Hepatocyte (in vitro differentiated cells): ENCODE data around the gene ETV7. TPM values are rescaled to one million over a fixed set of nuclear protein-coding genes. Genes with fewer than 3 reads are reported as not detected.

Experiments used
- DNase-seq: peaks from one replicate; pipeline ENCODE4 v3.0.0-alpha.2; 2016; ENCODE audit warnings: low spot score
- H2AFZ ChIP-seq: fragments of 200-600 bp; sonication (generic); 2 replicates; pipeline ENCODE4 v1.6.0; 2016; ENCODE audit warnings: antibody characterized with exemption, mild to moderate bottlenecking
- H3K27ac ChIP-seq: fragments of 200-600 bp; sonication (generic); 2 replicates; pipeline ENCODE4 v1.5.1; 2016; ENCODE audit warnings: mild to moderate bottlenecking
- H3K27me3 ChIP-seq: fragments of 200-600 bp; sonication (generic); 2 replicates; pipeline ENCODE4 v1.6.1; 2016
- H3K36me3 ChIP-seq: fragments of 200-600 bp; sonication (generic); replicated peaks from 2 replicates; pipeline ENCODE4 v1.5.1; 2016; ENCODE audit warnings: low read depth; ENCODE audit not compliant: insufficient read depth
- H3K4me1 ChIP-seq: fragments of 200-600 bp; sonication (generic); 2 replicates; pipeline ENCODE4 v1.5.1; 2016; ENCODE audit warnings: mild to moderate bottlenecking, moderate library complexity; ENCODE audit not compliant: insufficient read depth
- H3K4me2 ChIP-seq: fragments of 200-600 bp; sonication (generic); 2 replicates; pipeline ENCODE4 v1.6.0; 2016
- H3K4me3 ChIP-seq: fragments of 200-600 bp; sonication (generic); 2 replicates; pipeline ENCODE4 v1.5.1; 2016; ENCODE audit warnings: mild to moderate bottlenecking
- H3K79me2 ChIP-seq: fragments of 200-600 bp; sonication (generic); 2 replicates; pipeline ENCODE4 v1.6.0; 2017; ENCODE audit warnings: mild to moderate bottlenecking
- H3K9me2 ChIP-seq: fragments of 200-600 bp; sonication (generic); replicated peaks from 2 replicates; pipeline ENCODE4 v1.6.0; 2017; ENCODE audit warnings: mild to moderate bottlenecking; ENCODE audit not compliant: insufficient read depth
- H3K9me3 ChIP-seq: fragments of 200-600 bp; sonication (generic); 2 replicates; pipeline ENCODE4 v1.5.1; 2016; ENCODE audit warnings: low read depth, mild to moderate bottlenecking
- H4K20me1 ChIP-seq: fragments of 200-600 bp; sonication (generic); 2 replicates; pipeline ENCODE4 v1.6.0; 2016; ENCODE audit warnings: mild to moderate bottlenecking; ENCODE audit not compliant: insufficient read depth, poor library complexity, severe bottlenecking
- CTCF ChIP-seq: fragments of 200-600 bp; sonication (generic); IDR thresholded peaks from 2 replicates; pipeline ENCODE4 v1.5.1; 2016; ENCODE audit warnings: antibody characterized with exemption, mild to moderate bottlenecking; ENCODE audit not compliant: poor library complexity
- EZH2 ChIP-seq: fragments of 200-600 bp; sonication (generic); IDR thresholded peaks from 2 replicates; pipeline ENCODE4 v1.6.1; 2016; ENCODE audit warnings: antibody characterized with exemption, mild to moderate bottlenecking, borderline replicate concordance
- EZH2phosphoT487 ChIP-seq: fragments of 200-600 bp; sonication (generic); IDR thresholded peaks from one replicate; pipeline ENCODE4 v1.6.1; 2018; ENCODE audit warnings: antibody characterized with exemption, mild to moderate bottlenecking, low read depth, moderate library complexity; ENCODE audit not compliant: unreplicated experiment, severe bottlenecking
- WGBS: methylation state at CpG from one replicate; pipeline ENCODE4 v1.1.6; 2016; ENCODE audit warnings: low lambda C conversion rate; ENCODE audit errors: missing lambda C conversion rate; 5-methylcytosine and 5-hydroxymethylcytosine counted together
- polyA plus RNA-seq: library from polyadenylated mRNA; unstranded; fragments of >200 nt; fragmentation: Nextera tagmentation; extraction: Ambion mirVana; gene quantifications from 2 replicates; pipeline ENCODE4 v1.2.1, GENCODE V29; 2016
- total RNA-seq: library from RNA; depleted of rRNA; stranded (reverse); fragments of >200 nt; gene quantifications from 2 replicates; pipeline ENCODE4 v1.2.3, GENCODE V29; 2014

Gene ETV7
- total and polyA plus RNA-seq, 2 experiments from 2014 or later: 1.2 TPM

- TF ChIP-seq CTCF (no peak), EZH2phosphoT487 (no peak), EZH2 (no peak)
- no peak overlapping the region for H3K4me3 ChIP-seq
- H3K9me3 ChIP-seq: no peaks in the 10 kb centered on the region
- H3K27ac ChIP-seq: no peak overlapping the region
- no peaks in the 10 kb centered on the region for H3K79me2 ChIP-seq
- no peaks in the 10 kb centered on the region for H3K27me3 ChIP-seq
- H3K4me2 ChIP-seq: no peak overlapping the region
- peaks cover 13% of the 10 kb centered on the region for H3K4me1 ChIP-seq
- H3K9me2 ChIP-seq: no peaks in the 10 kb centered on the region
- no peaks in the 10 kb centered on the region for H4K20me1 ChIP-seq
- no peak overlapping the region for H2AFZ ChIP-seq
- H3K36me3 ChIP-seq: no peaks in the 10 kb centered on the region
- 71% methylated on average over 6 of the region's 6 CpGs for WGBS
- DNase-seq: no peak
Measured at GRCh38 chr6:36324191-36324590, 63.3 kb downstream of the ETV7 start.

GRCh38 chr6:36323062-36323461 is 64.4 kb downstream of the ETV7 start:
- no peak overlapping the region for H2AFZ ChIP-seq
- no peaks in the 10 kb centered on the region for H3K9me2 ChIP-seq
- TF ChIP-seq EZH2phosphoT487 (no peak), CTCF (no peak), EZH2 (no peak)
- H3K9me3 ChIP-seq: no peaks in the 10 kb centered on the region
- no peak overlapping the region for H3K27ac ChIP-seq
- no peak overlapping the region for H3K4me2 ChIP-seq
- WGBS: 78% methylated on average over 7 of the region's 8 CpGs
- DNase-seq: peak; percentile 45
- peaks cover 13% of the 10 kb centered on the region for H3K4me1 ChIP-seq
- H3K36me3 ChIP-seq: no peaks in the 10 kb centered on the region
- H3K27me3 ChIP-seq: no peaks in the 10 kb centered on the region
- no peaks in the 10 kb centered on the region for H3K79me2 ChIP-seq
- no peaks in the 10 kb centered on the region for H4K20me1 ChIP-seq
- no peak overlapping the region for H3K4me3 ChIP-seq

- H2AFZ ChIP-seq: no peak overlapping the region
- no peaks in the 10 kb centered on the region for H3K79me2 ChIP-seq
- H3K9me2 ChIP-seq: no peaks in the 10 kb centered on the region
- no peaks in the 10 kb centered on the region for H3K9me3 ChIP-seq
- no peaks in the 10 kb centered on the region for H4K20me1 ChIP-seq
- no peak overlapping the region for H3K27ac ChIP-seq
- TF ChIP-seq CTCF (no peak), EZH2 (no peak), EZH2phosphoT487 (no peak)
- H3K4me1 ChIP-seq: peaks cover 13% of the 10 kb centered on the region
- no peaks in the 10 kb centered on the region for H3K36me3 ChIP-seq
- no peak overlapping the region for H3K4me3 ChIP-seq
- 89% methylated on average over 3 of the region's 3 CpGs for WGBS
- H3K4me2 ChIP-seq: no peak overlapping the region
- no peaks in the 10 kb centered on the region for H3K27me3 ChIP-seq
- DNase-seq: no peak
Measured at GRCh38 chr6:36322591-36322990, 64.9 kb downstream of the ETV7 start.

- Histone ChIP-seq H2AFZ (no peak overlapping the region), H3K79me2 (no peaks in the 10 kb centered on the region), H3K27me3 (no peaks in the 10 kb centered on the region), H4K20me1 (no peaks in the 10 kb centered on the region), H3K9me2 (no peaks in the 10 kb centered on the region), H3K4me3 (no peak overlapping the region), H3K4me2 (peak overlapping the region; percentile 25), H3K9me3 (no peaks in the 10 kb centered on the region), H3K27ac (peak overlapping the region; percentile 87), H3K4me1 (peaks cover 13% of the 10 kb centered on the region), H3K36me3 (no peaks in the 10 kb centered on the region)
- 56% methylated on average over 11 of the region's 11 CpGs for WGBS
- DNase-seq: peak; percentile 76
- TF ChIP-seq EZH2phosphoT487 (no peak), EZH2 (no peak), CTCF (no peak)
Measured at GRCh38 chr6:36320475-36320874, 67.0 kb downstream of the ETV7 start.
